Parathyroid adenoma (tissue), 2 donors: Measurements from ENCODE around the gene PTGFRN.

ENCODE experiments used
- H2AFZ ChIP-seq: fragments of 300-600 bp; sonication (generic); one replicate; pipeline ENCODE4 v1.7.0; 2017; ENCODE audit warnings: antibody characterized with exemption, mild to moderate bottlenecking
- H3K27ac ChIP-seq: fragments of 300-600 bp; sonication (generic); one replicate; pipeline ENCODE4 v1.7.0; 2017
- H3K27me3 ChIP-seq: fragments of 300-600 bp; sonication (generic); one replicate; pipeline ENCODE4 v1.7.0; 2017; ENCODE audit warnings: low read length; ENCODE audit not compliant: control insufficient read depth, insufficient read depth
- H3K36me3 ChIP-seq: fragments of 300-600 bp; sonication (generic); one replicate; pipeline ENCODE4 v1.7.0; 2017; ENCODE audit warnings: low read length; ENCODE audit not compliant: control insufficient read depth, insufficient read depth
- H3K4me1 ChIP-seq: fragments of 300-600 bp; sonication (generic); one replicate; pipeline ENCODE4 v1.7.0; 2017; ENCODE audit warnings: control low read depth
- H3K4me2 ChIP-seq: fragments of 300-600 bp; sonication (generic); one replicate; pipeline ENCODE4 v1.7.0; 2017; ENCODE audit warnings: low read length
- H3K4me3 ChIP-seq: fragments of 300-600 bp; sonication (generic); one replicate; pipeline ENCODE4 v1.7.0; 2017; ENCODE audit warnings: low read depth, low read length
- H3K79me2 ChIP-seq: fragments of 300-600 bp; sonication (generic); one replicate; pipeline ENCODE4 v1.7.0; 2017; ENCODE audit warnings: control low read depth
- H3K9ac ChIP-seq: fragments of 300-600 bp; sonication (generic); one replicate; pipeline ENCODE4 v1.7.0; 2017; ENCODE audit warnings: mild to moderate bottlenecking
- H3K9me3 ChIP-seq: fragments of 300-600 bp; sonication (generic); one replicate; pipeline ENCODE4 v1.7.0; 2017; ENCODE audit warnings: low read length; ENCODE audit not compliant: control insufficient read depth
- TF ChIP-seq, protein P1 (sequence below): fragments of 300-600 bp; sonication (generic); IDR thresholded peaks from one replicate; pipeline ENCODE4 v1.7.0; 2017; ENCODE audit warnings: antibody characterized with exemption, mild to moderate bottlenecking
- donor health status: primary hyperparathyroidism.

Gene PTGFRN

DNA sequence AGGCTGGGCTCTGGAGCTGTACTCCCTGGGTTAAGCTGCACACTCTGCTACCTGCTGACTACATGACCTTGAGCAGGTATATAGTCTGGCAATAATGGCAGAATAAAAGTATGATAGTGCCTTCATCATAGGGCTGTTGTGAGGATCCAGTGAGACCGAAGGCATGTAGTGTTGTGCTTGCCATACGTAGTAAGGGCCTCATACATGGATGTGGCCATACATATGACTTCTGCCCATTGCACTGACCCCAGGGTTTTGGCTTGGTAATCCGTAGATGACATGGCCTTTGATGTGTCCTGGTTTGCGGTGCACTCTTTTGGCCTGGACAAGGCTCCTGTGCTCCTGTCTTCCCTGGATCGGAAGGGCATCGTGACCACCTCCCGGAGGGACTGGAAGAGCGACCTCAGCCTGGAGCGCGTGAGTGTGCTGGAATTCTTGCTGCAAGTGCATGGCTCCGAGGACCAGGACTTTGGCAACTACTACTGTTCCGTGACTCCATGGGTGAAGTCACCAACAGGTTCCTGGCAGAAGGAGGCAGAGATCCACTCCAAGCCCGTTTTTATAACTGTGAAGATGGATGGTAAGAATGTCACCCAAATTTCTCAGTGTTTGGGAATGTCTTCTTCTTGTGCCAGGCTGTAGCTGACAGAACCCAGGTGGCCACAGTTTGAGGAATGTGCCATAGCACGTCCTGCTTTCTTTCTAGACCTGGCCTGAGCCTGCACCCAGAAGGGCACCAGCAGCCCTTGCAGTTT, 74.9 kb downstream of the PTGFRN start:
- Histone ChIP-seq H3K79me2 (no peaks in the 10 kb centered on the region), H3K36me3 (no peaks in the 10 kb centered on the region), H3K4me3 (no peak overlapping the region), H2AFZ (no peak overlapping the region), H3K9ac (no peak overlapping the region), H3K9me3 (no peaks in the 10 kb centered on the region), H3K27me3 (no peaks in the 10 kb centered on the region), H3K4me2 (no peak overlapping the region), H3K27ac (no peak overlapping the region), H3K4me1 (no peaks in the 10 kb centered on the region)
- TF ChIP-seq, protein P1, sequence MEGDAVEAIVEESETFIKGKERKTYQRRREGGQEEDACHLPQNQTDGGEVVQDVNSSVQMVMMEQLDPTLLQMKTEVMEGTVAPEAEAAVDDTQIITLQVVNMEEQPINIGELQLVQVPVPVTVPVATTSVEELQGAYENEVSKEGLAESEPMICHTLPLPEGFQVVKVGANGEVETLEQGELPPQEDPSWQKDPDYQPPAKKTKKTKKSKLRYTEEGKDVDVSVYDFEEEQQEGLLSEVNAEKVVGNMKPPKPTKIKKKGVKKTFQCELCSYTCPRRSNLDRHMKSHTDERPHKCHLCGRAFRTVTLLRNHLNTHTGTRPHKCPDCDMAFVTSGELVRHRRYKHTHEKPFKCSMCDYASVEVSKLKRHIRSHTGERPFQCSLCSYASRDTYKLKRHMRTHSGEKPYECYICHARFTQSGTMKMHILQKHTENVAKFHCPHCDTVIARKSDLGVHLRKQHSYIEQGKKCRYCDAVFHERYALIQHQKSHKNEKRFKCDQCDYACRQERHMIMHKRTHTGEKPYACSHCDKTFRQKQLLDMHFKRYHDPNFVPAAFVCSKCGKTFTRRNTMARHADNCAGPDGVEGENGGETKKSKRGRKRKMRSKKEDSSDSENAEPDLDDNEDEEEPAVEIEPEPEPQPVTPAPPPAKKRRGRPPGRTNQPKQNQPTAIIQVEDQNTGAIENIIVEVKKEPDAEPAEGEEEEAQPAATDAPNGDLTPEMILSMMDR: no peak

DNA sequence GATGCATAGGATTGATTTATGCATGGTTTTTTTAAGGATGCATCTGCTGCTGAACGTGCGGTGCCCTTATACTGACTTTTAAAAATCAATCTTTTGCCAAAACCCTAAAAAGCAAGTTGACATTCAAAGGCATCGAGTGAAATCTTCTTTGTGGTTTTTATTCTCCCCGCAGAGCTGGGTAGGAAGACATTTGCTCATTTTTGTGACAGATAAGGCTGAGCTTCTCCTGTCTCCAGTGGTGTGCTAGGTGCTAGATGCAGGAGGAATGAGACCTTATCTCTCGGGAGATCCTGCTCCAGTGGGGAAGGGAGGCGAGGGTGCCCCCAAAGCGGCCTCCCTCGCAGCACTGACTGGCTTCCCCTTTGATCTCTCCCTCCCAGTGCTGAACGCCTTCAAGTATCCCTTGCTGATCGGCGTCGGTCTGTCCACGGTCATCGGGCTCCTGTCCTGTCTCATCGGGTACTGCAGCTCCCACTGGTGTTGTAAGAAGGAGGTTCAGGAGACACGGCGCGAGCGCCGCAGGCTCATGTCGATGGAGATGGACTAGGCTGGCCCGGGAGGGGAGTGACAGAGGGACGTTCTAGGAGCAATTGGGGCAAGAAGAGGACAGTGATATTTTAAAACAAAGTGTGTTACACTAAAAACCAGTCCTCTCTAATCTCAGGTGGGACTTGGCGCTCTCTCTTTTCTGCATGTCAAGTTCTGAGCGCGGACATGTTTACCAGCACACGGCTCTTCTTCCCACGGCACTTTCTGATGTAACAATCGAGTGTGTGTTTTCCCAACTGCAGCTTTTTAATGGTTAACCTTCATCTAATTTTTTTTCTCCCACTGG, 76.9 kb downstream of the PTGFRN start:
- Histone ChIP-seq H3K4me2 (no peak overlapping the region), H2AFZ (no peak overlapping the region), H3K9me3 (no peaks in the 10 kb centered on the region), H3K27ac (no peak overlapping the region), H3K27me3 (no peaks in the 10 kb centered on the region), H3K36me3 (no peaks in the 10 kb centered on the region), H3K79me2 (no peaks in the 10 kb centered on the region), H3K9ac (no peak overlapping the region), H3K4me3 (no peak overlapping the region), H3K4me1 (no peaks in the 10 kb centered on the region)
- TF ChIP-seq, protein P1: no peak

DNA sequence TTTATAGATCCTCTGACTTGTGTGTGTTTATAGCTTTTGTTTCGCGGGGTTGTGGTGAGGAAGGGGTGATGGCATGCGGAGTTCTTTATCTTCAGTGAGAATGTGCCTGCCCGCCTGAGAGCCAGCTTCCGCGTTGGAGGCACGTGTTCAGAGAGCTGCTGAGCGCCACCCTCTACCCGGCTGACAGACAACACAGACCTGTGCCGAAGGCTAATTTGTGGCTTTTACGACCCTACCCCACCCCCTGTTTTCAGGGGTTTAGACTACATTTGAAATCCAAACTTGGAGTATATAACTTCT, 77.5 kb downstream of the PTGFRN start:
- no peaks in the 10 kb centered on the region for H3K36me3 ChIP-seq
- no peak overlapping the region for H3K9ac ChIP-seq
- H3K4me1 ChIP-seq: no peaks in the 10 kb centered on the region
- no peaks in the 10 kb centered on the region for H3K79me2 ChIP-seq
- H3K27me3 ChIP-seq: no peaks in the 10 kb centered on the region
- no peak overlapping the region for H2AFZ ChIP-seq
- H3K9me3 ChIP-seq: no peaks in the 10 kb centered on the region
- H3K4me3 ChIP-seq: no peak overlapping the region
- H3K4me2 ChIP-seq: no peak overlapping the region
- TF ChIP-seq, protein P1: no peak
- H3K27ac ChIP-seq: no peak overlapping the region

DNA sequence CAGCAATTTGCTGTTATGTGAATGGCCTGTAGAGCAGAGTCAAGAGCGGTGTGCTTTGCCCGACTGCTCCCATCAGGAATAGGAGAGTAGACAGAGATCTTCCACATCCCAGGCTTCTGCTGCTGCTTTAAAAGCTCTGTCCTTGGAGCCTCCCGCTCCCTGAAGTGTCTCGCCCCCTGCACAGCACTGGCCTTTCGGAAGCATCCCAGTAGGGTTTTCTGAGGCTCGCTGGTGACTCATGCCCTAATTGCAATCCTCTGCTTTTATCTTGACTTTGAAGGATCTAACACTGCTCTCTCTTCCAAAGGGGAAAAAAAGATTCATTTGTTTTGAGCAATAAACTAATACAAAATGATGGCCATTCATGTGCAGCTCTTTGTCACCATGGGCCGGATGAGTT, 78.5 kb downstream of the PTGFRN start:
- Histone ChIP-seq H3K36me3 (no peaks in the 10 kb centered on the region), H3K27me3 (no peaks in the 10 kb centered on the region), H3K4me2 (no peak overlapping the region), H3K9me3 (no peaks in the 10 kb centered on the region), H2AFZ (no peak overlapping the region), H3K79me2 (no peaks in the 10 kb centered on the region), H3K27ac (no peak overlapping the region), H3K4me1 (no peaks in the 10 kb centered on the region), H3K4me3 (no peak overlapping the region), H3K9ac (no peak overlapping the region)
- TF ChIP-seq, protein P1: no peak
